CD4-positive, alpha-beta memory T cell (primary cell): ENCODE results near the gene RPL34. TPM values are rescaled to one million over a fixed set of nuclear protein-coding genes. Genes with fewer than 3 reads are reported as not detected.

ENCODE experiments used
- CTCF ChIA-PET: fragments of 350-600 bp; sonication (Branson Sonifier 250); formaldehyde crosslinking; loops from one replicate; lab custom pipeline; 2021; ENCODE audit warnings: inconsistent platforms; ENCODE audit not compliant: partially characterized antibody; lab: Charles Lee
- POLR2A ChIA-PET: fragments of 350-600 bp; sonication (Branson Sonifier 250); formaldehyde crosslinking; loops from one replicate; lab custom pipeline; 2021; ENCODE audit not compliant: partially characterized antibody; lab: Charles Lee
- DNase-seq, 5 donors: peaks; one replicate each; pipeline versions ENCODE4 v3.0.0 to v3.0.0-alpha.2; 2020 to 2022; ENCODE audit warnings: mixed read lengths in 1 of 5
- H3K27ac ChIP-seq: one replicate; pipeline ENCODE4 v1.7.0; 2013; ENCODE audit warnings: low read depth, low read length
- H3K27me3 ChIP-seq: 2 replicates; pipeline ENCODE4 v1.7.0; 2013; ENCODE audit warnings: mild to moderate bottlenecking, low read length, moderate library complexity; ENCODE audit not compliant: insufficient read depth
- H3K36me3 ChIP-seq: 2 replicates; pipeline ENCODE4 v1.7.0; 2013; ENCODE audit warnings: mild to moderate bottlenecking, low read length, moderate library complexity; ENCODE audit not compliant: insufficient read depth
- H3K4me1 ChIP-seq: 2 replicates; pipeline ENCODE4 v1.7.0; 2013; ENCODE audit warnings: mild to moderate bottlenecking, low read length, moderate library complexity; ENCODE audit not compliant: insufficient read depth
- H3K4me3 ChIP-seq, 2 donors: one replicate each; pipeline ENCODE4 v1.7.0; 2013; ENCODE audit warnings: low read length in 2 of 2, mild to moderate bottlenecking in 1 of 2
- H3K9me3 ChIP-seq, 2 donors: one replicate each; pipeline ENCODE4 v1.7.0; 2013; ENCODE audit warnings: low read length in 2 of 2, control low read depth in 1 of 2; ENCODE audit not compliant: control insufficient read depth in 1 of 2
- H3K27ac Mint-ChIP-seq, 7 donors: one replicate each; pipeline ENCODE4 v1.8.0; 2020 to 2021; ENCODE audit warnings: mixed read lengths in 7 of 7, mild to moderate bottlenecking in 6 of 7, inconsistent platforms in 3 of 7, moderate library complexity in 3 of 7
- H3K27me3 Mint-ChIP-seq, 2 donors: one replicate each; pipeline ENCODE4 v1.8.0; 2020 to 2021; ENCODE audit warnings: mixed read lengths in 2 of 2
- H3K36me3 Mint-ChIP-seq, 2 donors: one replicate each; pipeline ENCODE4 v1.8.0; 2020 to 2021; ENCODE audit warnings: mixed read lengths in 2 of 2, inconsistent platforms in 1 of 2, mild to moderate bottlenecking in 1 of 2
- H3K4me1 Mint-ChIP-seq, 4 donors: one replicate each; pipeline ENCODE4 v1.8.0; 2020 to 2021; ENCODE audit warnings: mixed read lengths in 4 of 4, mild to moderate bottlenecking in 1 of 4
- H3K4me3 Mint-ChIP-seq, 8 donors: one replicate each; pipeline ENCODE4 v1.8.0; 2020 to 2021; ENCODE audit warnings: mixed read lengths in 8 of 8, mild to moderate bottlenecking in 7 of 8, moderate library complexity in 6 of 8, inconsistent platforms in 3 of 8
- H3K9me3 Mint-ChIP-seq, 8 donors: one replicate each; pipeline ENCODE4 v1.8.0; 2020 to 2021; ENCODE audit warnings: mixed read lengths in 8 of 8, mild to moderate bottlenecking in 5 of 8, inconsistent platforms in 3 of 8, moderate library complexity in 1 of 8
- intact Hi-C: fragments of 100-400 bp; cut with micrococcal nuclease; formaldehyde crosslinking; loops from one replicate; pipeline ENCODE4 v1.15.1; 2023
- polyA plus RNA-seq, 2 donors: library from polyadenylated mRNA; unstranded; fragments of 300-500 nt; fragmentation: Illumina TruSeq; gene quantifications; one replicate each; pipeline ENCODE4 v1.2.3, GENCODE V29; 2021
- total RNA-seq, 2 experiments: library from RNA; stranded (reverse); gene quantifications; one replicate each; pipeline ENCODE4 v1.2.3, GENCODE V29; 2021

Gene RPL34
- total and polyA plus RNA-seq, 4 experiments from 2014 or later = 2,902 to 4,917 (median 3,899) TPM

DNA sequence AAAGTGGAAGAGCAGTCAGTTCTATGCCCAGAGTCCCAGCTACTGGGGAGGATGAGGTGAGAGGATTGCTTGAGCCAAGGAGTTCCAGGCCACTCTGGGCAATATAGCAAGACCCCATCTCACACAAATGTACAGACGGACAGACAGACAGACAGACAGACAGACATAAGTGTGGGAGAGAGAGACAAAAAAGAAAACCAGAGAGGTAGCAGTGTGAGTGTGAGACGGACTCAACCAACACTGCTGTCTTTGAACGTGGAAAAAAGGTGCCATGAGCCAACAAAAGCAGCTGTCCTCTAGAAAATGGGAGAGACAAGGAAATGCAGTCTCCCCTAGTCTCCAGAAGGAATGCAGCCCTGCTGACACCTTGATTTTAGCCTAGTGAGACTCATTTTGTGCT is 18.2 kb upstream of the RPL34 start:
- intact Hi-C loops = loop anchor here (1.0 kb wide), 1 partner anchor 13 kb away; no protein-coding TSS in a partner anchor
- Mint-ChIP-seq H3K4me1 (peaks cover 13 to 22% (median 18%) of the 10 kb centered on the region in 4 donors), H3K36me3 (peaks cover 0 to 6% of the 10 kb centered on the region in 2 donors), H3K27ac (peak overlapping the region in 6 of 7 donors; percentile 31 to 90 (median 66)), H3K27me3 (no peaks in the 10 kb centered on the region), H3K4me3 (peak overlapping the region in 3 of 8 donors; percentile 47 to 75 (median 65)), H3K9me3 (peaks cover 0 to 5% (median 0%) of the 10 kb centered on the region in 8 donors)
- ChIA-PET CTCF (no interaction called here), POLR2A (interaction anchor here (1.3 kb wide), 1 partner anchor 18 kb away, joined by 9 read pairs; the partner anchor contains the start of gene RPL34)
- H3K27ac ChIP-seq = no peak overlapping the region
- H3K4me1 ChIP-seq = peaks cover 17% of the 10 kb centered on the region
- H3K9me3 ChIP-seq = no peaks in the 10 kb centered on the region
- no peaks in the 10 kb centered on the region for H3K36me3 ChIP-seq
- H3K4me3 ChIP-seq = no peak overlapping the region
- DNase-seq = no peak
- no peaks in the 10 kb centered on the region for H3K27me3 ChIP-seq

DNA sequence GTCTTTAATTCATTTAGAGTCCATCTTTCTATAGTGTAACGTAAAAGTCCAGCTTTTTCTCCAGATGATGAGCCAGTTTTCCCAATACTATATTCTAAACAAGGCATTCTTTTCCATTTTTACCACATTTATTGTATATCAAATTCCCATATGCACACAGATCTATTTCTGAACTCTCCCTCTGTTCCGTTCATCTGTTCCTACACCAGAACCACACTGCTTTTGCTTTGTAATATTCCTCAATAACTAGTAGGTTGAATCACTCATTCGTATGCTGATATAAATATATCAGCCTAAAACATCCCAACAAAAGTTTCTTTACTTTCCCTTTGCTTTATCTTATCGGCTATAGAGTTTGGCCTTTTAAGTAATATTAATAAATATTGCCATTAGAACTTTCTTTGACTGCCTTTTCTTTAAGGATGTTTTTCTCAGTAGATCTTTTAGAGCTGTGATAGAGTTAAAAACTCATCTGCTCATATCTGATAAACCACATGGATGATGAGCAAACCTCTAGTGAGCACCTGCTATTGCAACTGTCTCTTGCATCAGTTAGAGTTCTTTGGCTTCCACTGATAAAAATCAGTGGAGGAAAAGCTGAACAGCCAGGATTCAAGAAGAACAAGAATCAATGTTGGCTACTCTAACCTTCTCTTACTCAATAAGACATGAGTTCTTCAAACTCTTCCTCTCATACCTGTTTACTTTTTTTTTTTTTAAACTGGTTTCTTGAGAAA is 13.1 kb upstream of the RPL34 start:
- H3K27ac Mint-ChIP-seq = peak overlapping the region in 1 of 7 donors; percentile 11
- POLR2A ChIA-PET = interaction anchor here (1.1 kb wide), 1 partner anchor 12 kb away, joined by 5 read pairs; the partner anchor contains the start of gene RPL34
- no peaks in the 10 kb centered on the region for H3K27me3 Mint-ChIP-seq
- H3K4me1 Mint-ChIP-seq = peaks cover 0 to 16% (median 2%) of the 10 kb centered on the region in 4 donors
- Histone ChIP-seq H3K27me3 (no peaks in the 10 kb centered on the region), H3K36me3 (no peaks in the 10 kb centered on the region), H3K27ac (no peak overlapping the region), H3K4me1 (peaks cover 2% of the 10 kb centered on the region), H3K9me3 (no peaks in the 10 kb centered on the region), H3K4me3 (no peak overlapping the region)
- peaks cover 5 to 18% of the 10 kb centered on the region in 2 donors for H3K36me3 Mint-ChIP-seq
- peaks cover 0 to 6% (median 0%) of the 10 kb centered on the region in 8 donors for H3K9me3 Mint-ChIP-seq
- H3K4me3 Mint-ChIP-seq = no peak overlapping the region
- intact Hi-C loops = no loop called here
- no peak for DNase-seq
- CTCF ChIA-PET = interaction anchor here (1.1 kb wide), 1 partner anchor 35 kb away, joined by 3 read pairs; no protein-coding TSS in a partner anchor

DNA sequence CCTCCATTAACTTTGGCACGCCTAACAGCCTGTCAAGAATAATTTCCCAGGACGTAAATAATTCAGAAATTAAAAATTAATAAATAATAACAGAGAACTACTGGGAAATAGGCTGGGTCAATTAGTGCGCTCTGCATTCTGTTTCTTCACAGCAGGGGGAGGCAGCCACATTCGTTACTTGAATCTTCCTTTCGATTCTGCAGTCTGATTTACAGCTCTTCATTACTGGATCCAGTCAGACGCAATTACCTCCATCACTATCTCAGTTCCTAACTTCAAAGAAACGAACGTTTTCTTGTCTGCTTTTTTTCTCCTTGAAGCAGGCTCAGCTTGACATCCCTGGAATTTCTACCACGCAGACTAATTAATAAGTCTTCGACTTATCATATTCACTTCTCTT is 9.0 kb upstream of the RPL34 start:
- Mint-ChIP-seq H3K27ac (no peak overlapping the region), H3K9me3 (peaks cover 0 to 9% (median 3%) of the 10 kb centered on the region in 8 donors), H3K4me1 (peaks cover 0 to 12% (median 3%) of the 10 kb centered on the region in 4 donors), H3K27me3 (no peaks in the 10 kb centered on the region), H3K4me3 (no peak overlapping the region), H3K36me3 (peaks cover 12 to 34% of the 10 kb centered on the region in 2 donors)
- Histone ChIP-seq H3K4me3 (no peak overlapping the region), H3K27ac (no peak overlapping the region), H3K27me3 (no peaks in the 10 kb centered on the region), H3K9me3 (no peaks in the 10 kb centered on the region), H3K36me3 (no peaks in the 10 kb centered on the region), H3K4me1 (no peaks in the 10 kb centered on the region)
- POLR2A ChIA-PET = interaction anchor here (1.1 kb wide), 1 partner anchor 9 kb away, joined by 4 read pairs; the partner anchor contains the start of gene RPL34
- CTCF ChIA-PET = interaction anchor here (1.0 kb wide), 1 partner anchor 39 kb away, joined by 3 read pairs; no protein-coding TSS in a partner anchor
- no peak for DNase-seq
- intact Hi-C loops = no loop called here

- Mint-ChIP-seq H3K36me3 (peaks cover 16 to 34% of the 10 kb centered on the region in 2 donors), H3K27ac (no peak overlapping the region), H3K4me1 (peaks cover 0 to 12% (median 3%) of the 10 kb centered on the region in 4 donors), H3K4me3 (no peak overlapping the region), H3K27me3 (no peaks in the 10 kb centered on the region), H3K9me3 (peaks cover 0 to 11% (median under 1%) of the 10 kb centered on the region in 8 donors)
- DNase-seq = no peak
- H3K9me3 ChIP-seq = no peaks in the 10 kb centered on the region
- intact Hi-C loops = no loop called here
- ChIA-PET CTCF (no interaction called here), POLR2A (no interaction called here)
- no peak overlapping the region for H3K4me3 ChIP-seq
- H3K27me3 ChIP-seq = no peaks in the 10 kb centered on the region
- no peak overlapping the region for H3K27ac ChIP-seq
- no peaks in the 10 kb centered on the region for H3K4me1 ChIP-seq
- H3K36me3 ChIP-seq = no peaks in the 10 kb centered on the region
Measured at GRCh38 chr4:108612365-108612764, 8.0 kb upstream of the RPL34 start.

DNA sequence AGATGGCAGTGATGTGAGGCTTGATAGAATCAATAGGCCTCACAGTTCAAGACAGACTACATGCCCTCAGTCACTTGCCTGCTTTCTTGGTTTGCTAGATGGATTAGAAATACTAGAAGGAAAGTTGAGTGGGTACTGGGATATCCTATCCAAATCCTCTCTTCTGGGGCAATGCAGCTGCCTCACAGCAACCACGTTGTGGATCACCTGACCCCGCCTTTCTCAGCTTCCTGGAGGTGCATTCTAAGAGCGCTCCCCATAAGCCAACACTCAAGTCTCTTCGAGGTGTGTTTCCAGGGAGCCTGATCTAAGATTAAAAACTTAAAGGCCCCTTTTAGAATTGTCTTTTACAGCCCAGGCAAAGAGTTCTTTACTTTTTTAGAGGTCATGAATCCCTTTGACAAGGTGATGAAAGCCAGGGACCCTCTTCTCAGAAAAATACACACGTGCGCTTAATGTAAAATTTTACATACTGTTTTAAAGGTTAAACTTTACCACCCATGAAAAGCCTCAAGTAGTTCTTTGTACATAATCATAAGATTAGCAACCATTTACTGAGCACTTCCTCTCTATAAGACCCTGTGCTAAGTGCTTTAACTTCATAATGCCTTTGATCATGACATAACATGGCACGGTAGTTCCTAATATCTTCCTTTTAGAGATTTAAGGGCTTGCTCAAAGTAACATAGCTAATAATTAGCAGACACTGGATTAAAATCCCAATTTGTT is 840 bp upstream of the RPL34 start:
- peak overlapping the region; percentile 44 to 66 for H3K4me3 ChIP-seq
- H3K9me3 Mint-ChIP-seq = peaks cover 0 to 11% (median under 1%) of the 10 kb centered on the region in 8 donors
- H3K4me1 ChIP-seq = peaks cover 49% of the 10 kb centered on the region
- no peaks in the 10 kb centered on the region for H3K27me3 Mint-ChIP-seq
- DNase-seq = peak; percentile 30 to 56 (median 34)
- peaks cover 37 to 56% (median 47%) of the 10 kb centered on the region in 4 donors for H3K4me1 Mint-ChIP-seq
- ChIA-PET POLR2A (interaction anchor here (0.7 to 3.7 kb wide), 22 partner anchors 8 to 1111 kb away, joined by 3 to 40 read pairs (median 4); partner anchors contain the start of genes HADH, OSTC, PAPSS1 and SEC24B), CTCF (interaction anchor here (1.3 to 2.2 kb wide), 6 partner anchors 28 to 600 kb away, joined by 3 to 13 read pairs (median 3); no protein-coding TSS in a partner anchor)
- H3K9me3 ChIP-seq = no peaks in the 10 kb centered on the region
- intact Hi-C loops = loop anchor here (1.0 to 2.0 kb wide), 6 partner anchors 18 to 1196 kb away; partner anchors contain the start of genes GAR1, OSTC and PAPSS1
- H3K27me3 ChIP-seq = no peaks in the 10 kb centered on the region
- H3K27ac Mint-ChIP-seq = peak overlapping the region; percentile 92 to 99 (median 98)
- peak overlapping the region; percentile 87 to 97 (median 96) for H3K4me3 Mint-ChIP-seq
- H3K36me3 ChIP-seq = peaks cover 32% of the 10 kb centered on the region
- H3K27ac ChIP-seq = peak overlapping the region; percentile 79
- H3K36me3 Mint-ChIP-seq = peaks cover 35 to 54% of the 10 kb centered on the region in 2 donors

- Histone ChIP-seq H3K27ac (peak overlapping the region; percentile 79), H3K4me1 (peaks cover 49% of the 10 kb centered on the region), H3K4me3 (peak overlapping the region; percentile 66 to 91), H3K36me3 (peaks cover 49% of the 10 kb centered on the region), H3K27me3 (no peaks in the 10 kb centered on the region), H3K9me3 (no peaks in the 10 kb centered on the region)
- ChIA-PET POLR2A (interaction anchor here (0.6 to 3.7 kb wide), 16 partner anchors 9 to 1109 kb away, joined by 3 to 40 read pairs (median 5); partner anchors contain the start of genes HADH, OSTC and PAPSS1), CTCF (interaction anchor here (0.7 kb wide), 1 partner anchor 136 kb away, joined by 3 read pairs; no protein-coding TSS in a partner anchor)
- Mint-ChIP-seq H3K27me3 (no peaks in the 10 kb centered on the region), H3K27ac (peak overlapping the region; percentile 92 to 99 (median 98)), H3K4me3 (peak overlapping the region; percentile 87 to 97 (median 96)), H3K36me3 (peaks cover 38 to 64% of the 10 kb centered on the region in 2 donors), H3K4me1 (peaks cover 39 to 58% (median 48%) of the 10 kb centered on the region in 4 donors), H3K9me3 (peaks cover 0 to 3% (median 0%) of the 10 kb centered on the region in 8 donors)
- intact Hi-C loops = loop anchor here (1.0 kb wide), 5 partner anchors 20 to 1194 kb away; partner anchors contain the start of genes GAR1, OSTC and PAPSS1
- DNase-seq = no peak
Measured at GRCh38 chr4:108620933-108621905, 843 bp downstream of the RPL34 start.
